ENCODE data around the gene GPR162. TPM values are rescaled to one million over a fixed set of nuclear protein-coding genes. Genes with fewer than 3 reads are reported as not detected.

Gene GPR162
- polyA plus RNA-seq, 2 of the 4 experiments (the other 2 are of a cell fraction), result 1.7 to 1.8 TPM

Other genes with a start within 250 kb of the GPR162 start
- 53.7 and 99.3 TPM in 2 replicates for gene CHD4, start 214.4 kb upstream of the GPR162 start, polyA plus RNA-seq (2011; rRNA removed)
- 83.4 to 87.8 TPM (median 84.8 TPM) in 3 replicates for gene CHD4, start 214.4 kb upstream of the GPR162 start, polyA plus RNA-seq (2017; fragmentation: RNase III; extraction: RNeasy Plus Mini Kit Qiagen cat#74134 plus additional on column Dnase treatment)
- gene LPAR5, start 185.9 kb upstream of the GPR162 start, polyA plus RNA-seq (2011; rRNA removed), result 0.74 and 0.97 TPM in 2 replicates
- gene LPAR5, start 185.9 kb upstream of the GPR162 start, polyA plus RNA-seq (2017; fragmentation: RNase III; extraction: RNeasy Plus Mini Kit Qiagen cat#74134 plus additional on column Dnase treatment), result 0.29 to 0.66 TPM (median 0.58 TPM) in 3 replicates
- 0.70 and 1.4 TPM in 2 replicates for gene ACRBP, start 174.4 kb upstream of the GPR162 start, polyA plus RNA-seq (2011; rRNA removed)
- 0.28 to 0.36 TPM (median 0.34 TPM) in 3 replicates for gene ACRBP, start 174.4 kb upstream of the GPR162 start, polyA plus RNA-seq (2017; fragmentation: RNase III; extraction: RNeasy Plus Mini Kit Qiagen cat#74134 plus additional on column Dnase treatment)
- gene ING4, start 158.7 kb upstream of the GPR162 start, polyA plus RNA-seq (2011; rRNA removed), result 36.5 and 41.3 TPM in 2 replicates
- gene ING4, start 158.7 kb upstream of the GPR162 start, polyA plus RNA-seq (2017; fragmentation: RNase III; extraction: RNeasy Plus Mini Kit Qiagen cat#74134 plus additional on column Dnase treatment), result 15.3 to 19.5 TPM (median 18.8 TPM) in 3 replicates
- 59.6 and 81.9 TPM in 2 replicates for gene ZNF384, start 132.4 kb upstream of the GPR162 start, polyA plus RNA-seq (2011; rRNA removed)
- gene ZNF384, start 132.4 kb upstream of the GPR162 start, polyA plus RNA-seq (2017; fragmentation: RNase III; extraction: RNeasy Plus Mini Kit Qiagen cat#74134 plus additional on column Dnase treatment), result 64.7 to 86.4 TPM (median 79.8 TPM) in 3 replicates
- 0.10 and 0.22 TPM in 2 replicates for gene PIANP, start 121.0 kb upstream of the GPR162 start, polyA plus RNA-seq (2011; rRNA removed)
- gene PIANP, start 121.0 kb upstream of the GPR162 start, polyA plus RNA-seq (2017; fragmentation: RNase III; extraction: RNeasy Plus Mini Kit Qiagen cat#74134 plus additional on column Dnase treatment), result 0.30 to 0.56 TPM (median 0.45 TPM) in 3 replicates
- gene COPS7A, start 97.8 kb upstream of the GPR162 start, polyA plus RNA-seq (2011; rRNA removed), result 78.8 and 95.0 TPM in 2 replicates
- 46.9 to 51.2 TPM (median 50.0 TPM) in 3 replicates for gene COPS7A, start 97.8 kb upstream of the GPR162 start, polyA plus RNA-seq (2017; fragmentation: RNase III; extraction: RNeasy Plus Mini Kit Qiagen cat#74134 plus additional on column Dnase treatment)
- 302 and 310 TPM in 2 replicates for gene MLF2, start 68.7 kb upstream of the GPR162 start, polyA plus RNA-seq (2011; rRNA removed)
- gene MLF2, start 68.7 kb upstream of the GPR162 start, polyA plus RNA-seq (2017; fragmentation: RNase III; extraction: RNeasy Plus Mini Kit Qiagen cat#74134 plus additional on column Dnase treatment), result 269 to 305 TPM (median 295 TPM) in 3 replicates
- 205 and 391 TPM in 2 replicates for gene PTMS, start 55.5 kb upstream of the GPR162 start, polyA plus RNA-seq (2011; rRNA removed)
- 868 to 1,195 TPM (median 1,161 TPM) in 3 replicates for gene PTMS, start 55.5 kb upstream of the GPR162 start, polyA plus RNA-seq (2017; fragmentation: RNase III; extraction: RNeasy Plus Mini Kit Qiagen cat#74134 plus additional on column Dnase treatment)
- gene LAG3, start 49.3 kb upstream of the GPR162 start, polyA plus RNA-seq (2011; rRNA removed), result 0.56 and 0.66 TPM in 2 replicates
- gene LAG3, start 49.3 kb upstream of the GPR162 start, polyA plus RNA-seq (2017; fragmentation: RNase III; extraction: RNeasy Plus Mini Kit Qiagen cat#74134 plus additional on column Dnase treatment), result 1.6 to 2.3 TPM (median 1.7 TPM) in 3 replicates
- not detected in 2 replicates for gene CD4, start 32.3 kb upstream of the GPR162 start, polyA plus RNA-seq (2011; rRNA removed)
- gene CD4, start 32.3 kb upstream of the GPR162 start, polyA plus RNA-seq (2017; fragmentation: RNase III; extraction: RNeasy Plus Mini Kit Qiagen cat#74134 plus additional on column Dnase treatment), result 0.03 TPM in 1 of 3 replicates, not detected in the others
- 8.1 and 8.6 TPM in 2 replicates for gene P3H3, start 6.6 kb downstream of the GPR162 start, polyA plus RNA-seq (2011; rRNA removed)
- gene P3H3, start 6.6 kb downstream of the GPR162 start, polyA plus RNA-seq (2017; fragmentation: RNase III; extraction: RNeasy Plus Mini Kit Qiagen cat#74134 plus additional on column Dnase treatment), result 17.7 to 23.2 TPM (median 21.9 TPM) in 3 replicates
- 0.94 and 1.1 TPM in 2 replicates for gene GNB3, start 19.1 kb downstream of the GPR162 start, polyA plus RNA-seq (2011; rRNA removed)
- 2.3 to 3.7 TPM (median 2.7 TPM) in 3 replicates for gene GNB3, start 19.1 kb downstream of the GPR162 start, polyA plus RNA-seq (2017; fragmentation: RNase III; extraction: RNeasy Plus Mini Kit Qiagen cat#74134 plus additional on column Dnase treatment)
- 51.5 and 57.5 TPM in 2 replicates for gene CDCA3, start 29.5 kb downstream of the GPR162 start, polyA plus RNA-seq (2011; rRNA removed)
- gene CDCA3, start 29.5 kb downstream of the GPR162 start, polyA plus RNA-seq (2017; fragmentation: RNase III; extraction: RNeasy Plus Mini Kit Qiagen cat#74134 plus additional on column Dnase treatment), result 79.6 to 92.0 TPM (median 80.2 TPM) in 3 replicates
- 58.6 and 64.5 TPM in 2 replicates for gene USP5, start 30.3 kb downstream of the GPR162 start, polyA plus RNA-seq (2011; rRNA removed)
- gene USP5, start 30.3 kb downstream of the GPR162 start, polyA plus RNA-seq (2017; fragmentation: RNase III; extraction: RNeasy Plus Mini Kit Qiagen cat#74134 plus additional on column Dnase treatment), result 75.3 to 78.2 TPM (median 76.9 TPM) in 3 replicates
- gene TPI1, start 45.7 kb downstream of the GPR162 start, polyA plus RNA-seq (2011; rRNA removed), result 1,913 and 2,511 TPM in 2 replicates
- 1,221 to 1,293 TPM (median 1,253 TPM) in 3 replicates for gene TPI1, start 45.7 kb downstream of the GPR162 start, polyA plus RNA-seq (2017; fragmentation: RNase III; extraction: RNeasy Plus Mini Kit Qiagen cat#74134 plus additional on column Dnase treatment)
- 15.3 and 16.8 TPM in 2 replicates for gene SPSB2, start 51.5 kb downstream of the GPR162 start, polyA plus RNA-seq (2011; rRNA removed)
- gene SPSB2, start 51.5 kb downstream of the GPR162 start, polyA plus RNA-seq (2017; fragmentation: RNase III; extraction: RNeasy Plus Mini Kit Qiagen cat#74134 plus additional on column Dnase treatment), result 20.8 to 22.1 TPM (median 21.8 TPM) in 3 replicates
- 33.3 and 40.4 TPM in 2 replicates for gene LRRC23, start 83.0 kb downstream of the GPR162 start, polyA plus RNA-seq (2011; rRNA removed)
- 17.2 to 19.1 TPM (median 19.1 TPM) in 3 replicates for gene LRRC23, start 83.0 kb downstream of the GPR162 start, polyA plus RNA-seq (2017; fragmentation: RNase III; extraction: RNeasy Plus Mini Kit Qiagen cat#74134 plus additional on column Dnase treatment)
- 26.2 and 45.1 TPM in 2 replicates for gene ENO2, start 92.8 kb downstream of the GPR162 start, polyA plus RNA-seq (2011; rRNA removed)
- 31.0 to 38.6 TPM (median 31.6 TPM) in 3 replicates for gene ENO2, start 92.8 kb downstream of the GPR162 start, polyA plus RNA-seq (2017; fragmentation: RNase III; extraction: RNeasy Plus Mini Kit Qiagen cat#74134 plus additional on column Dnase treatment)
- gene ATN1, start 106.1 kb downstream of the GPR162 start, polyA plus RNA-seq (2011; rRNA removed), result 11.3 and 23.1 TPM in 2 replicates
- 40.3 to 51.6 TPM (median 51.2 TPM) in 3 replicates for gene ATN1, start 106.1 kb downstream of the GPR162 start, polyA plus RNA-seq (2017; fragmentation: RNase III; extraction: RNeasy Plus Mini Kit Qiagen cat#74134 plus additional on column Dnase treatment)
- gene RNU7-1, start 122.0 kb downstream of the GPR162 start, polyA plus RNA-seq (2011; rRNA removed), result not detected in 2 replicates
- not detected in 3 replicates for gene RNU7-1, start 122.0 kb downstream of the GPR162 start, polyA plus RNA-seq (2017; fragmentation: RNase III; extraction: RNeasy Plus Mini Kit Qiagen cat#74134 plus additional on column Dnase treatment)
- gene C12orf57, start 122.2 kb downstream of the GPR162 start, polyA plus RNA-seq (2011; rRNA removed), result 466 and 493 TPM in 2 replicates
- 224 to 273 TPM (median 261 TPM) in 3 replicates for gene C12orf57, start 122.2 kb downstream of the GPR162 start, polyA plus RNA-seq (2017; fragmentation: RNase III; extraction: RNeasy Plus Mini Kit Qiagen cat#74134 plus additional on column Dnase treatment)
- 18.9 and 29.0 TPM in 2 replicates for gene PTPN6, start 129.5 kb downstream of the GPR162 start, polyA plus RNA-seq (2011; rRNA removed)
- 14.2 to 17.1 TPM (median 15.1 TPM) in 3 replicates for gene PTPN6, start 129.5 kb downstream of the GPR162 start, polyA plus RNA-seq (2017; fragmentation: RNase III; extraction: RNeasy Plus Mini Kit Qiagen cat#74134 plus additional on column Dnase treatment)
- gene PHB2, start 148.8 kb downstream of the GPR162 start, polyA plus RNA-seq (2011; rRNA removed), result 296 and 297 TPM in 2 replicates
- gene PHB2, start 148.8 kb downstream of the GPR162 start, polyA plus RNA-seq (2017; fragmentation: RNase III; extraction: RNeasy Plus Mini Kit Qiagen cat#74134 plus additional on column Dnase treatment), result 292 to 313 TPM (median 293 TPM) in 3 replicates
- gene EMG1, start 149.1 kb downstream of the GPR162 start, polyA plus RNA-seq (2011; rRNA removed), result 92.0 and 96.7 TPM in 2 replicates
- 65.7 to 78.2 TPM (median 67.9 TPM) in 3 replicates for gene EMG1, start 149.1 kb downstream of the GPR162 start, polyA plus RNA-seq (2017; fragmentation: RNase III; extraction: RNeasy Plus Mini Kit Qiagen cat#74134 plus additional on column Dnase treatment)
- 52.0 and 53.4 TPM in 2 replicates for gene LPCAT3, start 196.7 kb downstream of the GPR162 start, polyA plus RNA-seq (2011; rRNA removed)
- gene LPCAT3, start 196.7 kb downstream of the GPR162 start, polyA plus RNA-seq (2017; fragmentation: RNase III; extraction: RNeasy Plus Mini Kit Qiagen cat#74134 plus additional on column Dnase treatment), result 27.4 to 43.0 TPM (median 42.8 TPM) in 3 replicates
- 107 and 109 TPM in 2 replicates for gene C1S, start 238.9 kb downstream of the GPR162 start, polyA plus RNA-seq (2011; rRNA removed)
- 61.2 to 76.2 TPM (median 65.5 TPM) in 3 replicates for gene C1S, start 238.9 kb downstream of the GPR162 start, polyA plus RNA-seq (2017; fragmentation: RNase III; extraction: RNeasy Plus Mini Kit Qiagen cat#74134 plus additional on column Dnase treatment)